BJ (cell line): ENCODE data around the gene DOCK1. TPM values are rescaled to one million over a fixed set of nuclear protein-coding genes. Genes with fewer than 3 reads are reported as not detected.

Experiments used
- CTCF ChIA-PET: fragments of 350-600 bp; formaldehyde crosslinking; extraction: SDS; loops from one replicate; lab custom pipeline; 2021; ENCODE audit warnings: antibody characterized with exemption, inconsistent platforms; lab: Yijun Ruan, JAX
- POLR2A ChIA-PET: fragments of 300-600 bp; sonication (Branson Sonifier 250); formaldehyde crosslinking; extraction: SDS; loops from one replicate; lab custom pipeline; 2021; ENCODE audit warnings: antibody characterized with exemption; lab: Charles Lee
- DNase-seq: peaks from one replicate; pipeline ENCODE4 v3.0.0-alpha.2; 2011; ENCODE audit warnings: low read depth
- H3K27me3 ChIP-seq: 2 replicates; pipeline ENCODE4 v1.6.0; 2011; ENCODE audit warnings: low read length; ENCODE audit not compliant: control insufficient read depth, insufficient read depth
- H3K36me3 ChIP-seq: 2 replicates; pipeline ENCODE4 v1.5.1; 2011; ENCODE audit warnings: low read length; ENCODE audit not compliant: control insufficient read depth, insufficient read depth
- H3K4me3 ChIP-seq: 2 replicates; pipeline ENCODE4 v1.5.1; 2011; ENCODE audit warnings: low read depth, mild to moderate bottlenecking, control low read depth, low read length
- CTCF ChIP-seq: IDR thresholded peaks from 2 replicates; pipeline ENCODE4 v1.5.1; 2011; ENCODE audit warnings: low read depth, mild to moderate bottlenecking, control low read depth, inconsistent platforms, low read length, moderate library complexity; ENCODE audit not compliant: insufficient read depth
- polyA plus RNA-seq: library from polyadenylated mRNA; depleted of rRNA; stranded (reverse); fragments of >200 nt; gene quantifications from 2 replicates; pipeline ENCODE4 v1.2.3, GENCODE V29; 2011

Gene DOCK1
- polyA plus RNA-seq, 1 experiment: 20.0 TPM

DNA sequence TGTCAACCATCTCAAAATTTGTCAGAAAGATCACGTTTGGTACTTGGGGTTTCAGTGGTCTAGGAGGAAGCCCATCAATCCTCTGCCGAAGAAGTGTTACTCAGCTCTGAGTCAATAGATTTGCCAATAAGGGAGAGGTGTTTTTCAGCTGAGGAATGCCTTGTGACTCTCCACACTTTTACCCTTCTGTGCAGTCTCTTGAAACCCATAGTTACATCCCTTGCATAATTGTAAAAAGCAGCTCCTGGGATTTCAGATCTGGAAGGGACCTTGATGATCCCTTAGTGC, 243.6 kb downstream of the DOCK1 start:
- ChIA-PET POLR2A (no interaction called here), CTCF (interaction anchor here (1.6 kb wide), 1 partner anchor 10 kb away, joined by 5 read pairs; no protein-coding TSS in a partner anchor)
- Histone ChIP-seq H3K36me3 (no peaks in the 10 kb centered on the region), H3K27me3 (no peaks in the 10 kb centered on the region), H3K4me3 (no peak overlapping the region)
- no peak for DNase-seq
- TF ChIP-seq CTCF: no peak

- Histone ChIP-seq H3K36me3 (no peaks in the 10 kb centered on the region), H3K27me3 (no peaks in the 10 kb centered on the region), H3K4me3 (no peak overlapping the region)
- DNase-seq: no peak
- TF ChIP-seq CTCF: no peak
- POLR2A ChIA-PET: no interaction called here
- CTCF ChIA-PET: interaction anchor here (0.8 to 1.6 kb wide), 2 partner anchors 9 to 34 kb away, joined by 4 to 5 read pairs; no protein-coding TSS in a partner anchor
Measured at GRCh38 chr10:127149501-127150081, 244.4 kb downstream of the DOCK1 start.

DNA sequence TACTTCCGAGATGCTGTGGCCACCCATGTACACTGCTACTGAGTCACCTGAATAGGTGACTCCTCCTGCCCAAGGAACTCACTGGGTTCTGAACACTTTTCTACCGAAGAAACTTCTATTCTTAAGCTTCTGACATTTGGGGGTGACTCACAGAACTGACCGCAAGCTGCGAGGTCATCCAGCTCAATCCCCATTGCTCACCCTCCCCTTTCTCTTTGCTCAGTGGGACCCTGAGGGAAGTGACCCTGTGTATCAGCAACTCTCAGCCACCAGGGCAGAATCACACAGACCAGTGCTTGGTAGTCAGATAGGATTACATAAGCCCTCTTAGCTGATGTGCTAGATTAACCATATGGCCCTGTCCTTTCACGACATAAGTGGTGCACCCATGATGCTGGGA, 244.9 kb downstream of the DOCK1 start:
- DNase-seq: no peak
- no peak for TF ChIP-seq CTCF
- CTCF ChIA-PET: interaction anchor here (1.6 kb wide), 1 partner anchor 8 kb away, joined by 5 read pairs; no protein-coding TSS in a partner anchor
- Histone ChIP-seq H3K36me3 (no peaks in the 10 kb centered on the region), H3K27me3 (no peaks in the 10 kb centered on the region), H3K4me3 (no peak overlapping the region)
- POLR2A ChIA-PET: no interaction called here

DNA sequence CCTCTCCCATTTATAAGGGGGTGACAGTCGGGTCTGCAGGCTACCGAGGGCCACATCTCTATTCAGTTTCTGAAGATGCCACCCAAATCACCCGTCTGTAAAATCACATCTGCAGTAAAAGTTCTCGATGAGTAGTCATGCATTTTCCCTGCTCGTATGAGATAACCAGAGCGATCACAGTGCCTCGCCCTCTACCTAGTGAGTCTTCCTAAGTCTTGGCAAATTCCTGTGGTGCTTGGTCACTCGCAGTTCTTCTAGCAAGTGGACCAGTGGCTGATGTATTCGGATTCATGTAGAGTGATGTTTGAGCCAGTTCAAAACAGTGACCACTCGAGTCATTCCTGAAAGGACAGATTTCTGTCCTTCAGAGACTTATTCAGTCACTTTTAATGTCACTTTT, 246.3 kb downstream of the DOCK1 start:
- Histone ChIP-seq H3K36me3 (no peaks in the 10 kb centered on the region), H3K4me3 (no peak overlapping the region), H3K27me3 (no peaks in the 10 kb centered on the region)
- POLR2A ChIA-PET: no interaction called here
- TF ChIP-seq CTCF: no peak
- CTCF ChIA-PET: interaction anchor here (0.8 kb wide), 1 partner anchor 14 kb away, joined by 4 read pairs; no protein-coding TSS in a partner anchor
- DNase-seq: no peak

DNA sequence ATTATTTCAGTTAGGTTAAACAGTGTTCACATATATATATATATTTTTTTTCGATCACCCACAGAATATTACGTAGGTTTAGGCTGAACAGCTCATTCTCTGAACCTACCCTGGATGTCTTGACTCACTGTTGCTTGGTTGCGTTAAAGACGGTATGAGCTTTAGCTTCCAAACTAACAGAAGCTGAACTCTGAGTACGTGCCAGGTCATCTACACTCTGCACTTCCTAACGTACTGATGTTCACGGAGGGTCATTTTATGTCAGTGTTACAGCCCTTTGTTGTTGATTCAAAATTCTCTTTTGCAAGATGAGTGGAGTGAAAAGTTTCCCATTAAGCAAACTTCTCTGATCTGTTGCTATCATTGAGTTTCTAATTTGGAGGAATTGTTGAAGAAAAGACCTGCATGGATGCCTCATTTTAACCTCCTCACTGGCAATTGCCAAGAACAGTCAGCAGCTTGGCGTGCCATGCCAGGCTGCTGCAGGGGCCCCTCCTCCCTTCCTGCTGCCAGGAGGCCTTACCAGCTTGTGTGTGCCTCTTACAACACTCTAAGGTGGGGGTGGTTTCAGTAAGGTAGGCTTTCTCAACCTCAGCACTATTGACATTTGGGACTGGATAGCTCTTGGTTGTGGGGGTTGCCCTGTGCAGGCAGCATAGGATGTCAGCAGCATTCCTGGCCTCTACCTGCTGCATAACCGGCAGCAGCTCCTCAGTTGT, 246.9 kb downstream of the DOCK1 start:
- TF ChIP-seq CTCF: no peak
- no peak for DNase-seq
- Histone ChIP-seq H3K36me3 (no peaks in the 10 kb centered on the region), H3K4me3 (no peak overlapping the region), H3K27me3 (no peaks in the 10 kb centered on the region)
- ChIA-PET CTCF (interaction anchor here (0.8 kb wide), 1 partner anchor 14 kb away, joined by 4 read pairs; no protein-coding TSS in a partner anchor), POLR2A (no interaction called here)
